Breast epithelium (tissue), 3 donors: ENCODE measurements around the gene MRTFA.

ENCODE experiments used
- POLR2A ChIP-seq: fragments of 450-650 bp; IDR thresholded peaks from one replicate; pipeline ENCODE4 v1.6.1; 2016; ENCODE audit warnings: antibody characterized with exemption, mild to moderate bottlenecking, moderate library complexity
- POLR2AphosphoS5 ChIP-seq, 3 donors: sonication (generic); formaldehyde crosslinking; IDR thresholded peaks; one replicate each; pipeline ENCODE4 v1.6.1; 2017; ENCODE audit warnings: antibody characterized with exemption in 3 of 3
- TF ChIP-seq, protein P1 (sequence below), 3 donors: fragments of 450-650 bp; IDR thresholded peaks; one replicate each; pipeline ENCODE4 v1.5.1; 2016 to 2017; ENCODE audit warnings: antibody characterized with exemption in 3 of 3, mild to moderate bottlenecking in 3 of 3, moderate library complexity in 3 of 3

DNA sequence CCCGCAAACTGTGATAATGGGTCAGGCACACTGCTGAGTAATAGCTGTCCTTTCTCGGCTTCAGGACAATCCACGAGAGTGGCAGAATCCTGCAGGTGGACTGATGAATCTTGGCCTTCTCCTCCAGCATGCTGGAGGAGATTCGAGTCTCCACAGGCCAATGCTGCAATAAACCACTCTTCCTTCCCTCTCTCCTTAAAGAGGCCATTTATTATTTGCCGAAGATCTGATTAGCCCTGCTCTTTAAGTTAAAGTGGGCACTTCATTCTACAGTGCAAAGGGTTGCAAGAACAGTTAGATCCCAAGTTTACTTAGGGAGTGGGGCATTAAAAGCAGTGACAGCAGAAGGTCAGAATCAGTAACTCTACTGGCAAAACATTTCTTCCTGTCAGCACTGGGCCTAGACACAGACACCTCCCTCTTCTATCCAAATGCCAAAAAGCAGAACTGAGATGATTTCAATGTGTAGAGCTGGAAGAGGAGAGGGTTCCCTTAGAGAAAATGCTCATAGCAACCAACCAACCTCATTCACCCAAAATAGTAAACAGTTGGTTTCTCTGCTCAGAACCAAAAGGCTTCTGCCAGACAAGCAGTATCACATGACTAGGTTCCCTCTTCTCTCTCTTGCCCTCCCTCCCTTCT lies 144.4 kb downstream of the MRTFA start:
- TF ChIP-seq, protein P1, sequence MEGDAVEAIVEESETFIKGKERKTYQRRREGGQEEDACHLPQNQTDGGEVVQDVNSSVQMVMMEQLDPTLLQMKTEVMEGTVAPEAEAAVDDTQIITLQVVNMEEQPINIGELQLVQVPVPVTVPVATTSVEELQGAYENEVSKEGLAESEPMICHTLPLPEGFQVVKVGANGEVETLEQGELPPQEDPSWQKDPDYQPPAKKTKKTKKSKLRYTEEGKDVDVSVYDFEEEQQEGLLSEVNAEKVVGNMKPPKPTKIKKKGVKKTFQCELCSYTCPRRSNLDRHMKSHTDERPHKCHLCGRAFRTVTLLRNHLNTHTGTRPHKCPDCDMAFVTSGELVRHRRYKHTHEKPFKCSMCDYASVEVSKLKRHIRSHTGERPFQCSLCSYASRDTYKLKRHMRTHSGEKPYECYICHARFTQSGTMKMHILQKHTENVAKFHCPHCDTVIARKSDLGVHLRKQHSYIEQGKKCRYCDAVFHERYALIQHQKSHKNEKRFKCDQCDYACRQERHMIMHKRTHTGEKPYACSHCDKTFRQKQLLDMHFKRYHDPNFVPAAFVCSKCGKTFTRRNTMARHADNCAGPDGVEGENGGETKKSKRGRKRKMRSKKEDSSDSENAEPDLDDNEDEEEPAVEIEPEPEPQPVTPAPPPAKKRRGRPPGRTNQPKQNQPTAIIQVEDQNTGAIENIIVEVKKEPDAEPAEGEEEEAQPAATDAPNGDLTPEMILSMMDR (IDR thresholded peaks at IDR 0.05): no peak
- TF ChIP-seq POLR2AphosphoS5 (IDR thresholded peaks at IDR 0.05): no peak
- TF ChIP-seq POLR2A: no peak
